SK-N-SH (cell line): ENCODE results near the gene STARD13. TPM values are rescaled to one million over a fixed set of nuclear protein-coding genes. Genes with fewer than 3 reads are reported as not detected.

ENCODE experiments used
- CTCF ChIA-PET: fragments of 300-600, 350-600 bp; formaldehyde crosslinking; extraction: SDS; loops from one replicate; lab custom pipeline; 2021; lab: Yijun Ruan, JAX
- POLR2A ChIA-PET: fragments of 350-600 bp; sonication (Branson Sonifier 250); formaldehyde crosslinking; extraction: SDS; loops from one replicate; lab custom pipeline; 2020; ENCODE audit warnings: antibody characterized with exemption, inconsistent platforms; lab: Yijun Ruan, JAX
- DNase-seq: peaks from one replicate; pipeline ENCODE4 v3.0.0; 2012
- H2AFZ ChIP-seq: fragments of 200-600 bp; sonication (generic); 2 replicates; pipeline ENCODE4 v1.8.1; 2016; ENCODE audit warnings: antibody characterized with exemption, mild to moderate bottlenecking, low read depth
- H3F3A ChIP-seq: fragments of 200-600 bp; sonication (generic); replicated peaks from 2 replicates; pipeline ENCODE3; 2016; ENCODE audit warnings: antibody characterized with exemption, mild to moderate bottlenecking; ENCODE audit not compliant: insufficient read depth
- H3K27ac ChIP-seq, 2 experiments: fragments of 200-500 bp in 1 of 2; fragments of 200-600 bp in 1 of 2; sonication (Bioruptor generic) in 1 of 2; sonication (generic), shearing (Covaris generic) in 1 of 2; 2 replicates each; pipeline versions ENCODE4 v1.5.1 to v1.6.1; 2014 to 2016; ENCODE audit warnings: low read depth in 2 of 2, inconsistent platforms in 1 of 2, low read length in 1 of 2, mild to moderate bottlenecking in 1 of 2, mixed read lengths in 1 of 2
- H3K27me3 ChIP-seq: fragments of 200-600 bp; sonication (generic), shearing (Covaris generic); 2 replicates; pipeline ENCODE4 v1.6.1; 2016; ENCODE audit warnings: mixed run types; ENCODE audit not compliant: insufficient read depth
- H3K36me3 ChIP-seq, 2 experiments: fragments of 200-500 bp in 1 of 2; fragments of 200-600 bp in 1 of 2; sonication (Bioruptor generic) in 1 of 2; sonication (generic) in 1 of 2; replicated peaks in 1 of 2; 2 replicates each; pipeline versions ENCODE3 to v1.5.1; 2014 to 2016; ENCODE audit warnings: low read length in 1 of 2, mild to moderate bottlenecking in 1 of 2; ENCODE audit not compliant: insufficient read depth in 2 of 2, control insufficient read depth in 1 of 2
- H3K4me1 ChIP-seq, 2 experiments: fragments of 200-500 bp in 1 of 2; fragments of 200-600 bp in 1 of 2; sonication (Bioruptor generic) in 1 of 2; sonication (generic), shearing (Covaris generic) in 1 of 2; 2 replicates each; pipeline versions ENCODE4 v1.5.1 to v1.6.1; 2014 to 2016; ENCODE audit warnings: low read depth in 1 of 2, low read length in 1 of 2, mixed run types in 1 of 2; ENCODE audit not compliant: insufficient read depth in 2 of 2, control insufficient read depth in 1 of 2
- H3K4me2 ChIP-seq: fragments of 200-600 bp; sonication (generic), shearing (Covaris generic); 2 replicates; pipeline ENCODE4 v1.6.1; 2017; ENCODE audit warnings: mixed run types
- H3K4me3 ChIP-seq, 2 experiments: fragments of 200-500 bp in 1 of 2; fragments of 200-600 bp in 1 of 2; sonication (Bioruptor generic) in 1 of 2; sonication (generic), shearing (Covaris generic) in 1 of 2; 2 replicates each; pipeline versions ENCODE4 v1.5.1 to v1.8.1; 2014 to 2016; ENCODE audit warnings: low read depth in 2 of 2, inconsistent platforms in 1 of 2, low read length in 1 of 2, mild to moderate bottlenecking in 1 of 2, mixed read lengths in 1 of 2, moderate library complexity in 1 of 2
- H3K79me2 ChIP-seq: fragments of 200-600 bp; sonication (generic); 2 replicates; pipeline ENCODE4 v1.8.1; 2017; ENCODE audit warnings: mild to moderate bottlenecking; ENCODE audit not compliant: insufficient read depth
- H3K9ac ChIP-seq: fragments of 200-600 bp; sonication (generic); 2 replicates; pipeline ENCODE4 v1.6.1; 2017; ENCODE audit warnings: mixed run types
- H3K9me2 ChIP-seq: fragments of 200-600 bp; sonication (generic); 2 replicates; pipeline ENCODE4 v1.6.1; 2017; ENCODE audit warnings: mixed run types
- H3K9me3 ChIP-seq: fragments of 200-600 bp; sonication (generic); 2 replicates; pipeline ENCODE4 v1.6.1; 2017; ENCODE audit warnings: mixed run types, mild to moderate bottlenecking, moderate library complexity
- H4K20me1 ChIP-seq: fragments of 200-600 bp; sonication (generic); 2 replicates; pipeline ENCODE4 v1.6.1; 2017; ENCODE audit warnings: mild to moderate bottlenecking, mixed run types; ENCODE audit not compliant: insufficient read depth
- CHD2 ChIP-seq: fragments of 150-350 bp; IDR thresholded peaks from 2 replicates; pipeline ENCODE4 v1.6.1; 2018; ENCODE audit warnings: low read length; ENCODE audit not compliant: partially characterized antibody
- ELF1 ChIP-seq: IDR thresholded peaks from 2 replicates; pipeline ENCODE4 v1.4.0; 2012
- FOXM1 ChIP-seq: IDR thresholded peaks from 2 replicates; pipeline ENCODE4 v1.4.0; 2012; ENCODE audit warnings: low read depth, mild to moderate bottlenecking
- GATA2 ChIP-seq: sonication (generic); formaldehyde crosslinking; IDR thresholded peaks from 2 replicates; pipeline ENCODE4 v1.5.0; 2020; ENCODE audit warnings: mild to moderate bottlenecking, missing genetic modification reagents
- MEF2A ChIP-seq: IDR thresholded peaks from 2 replicates; pipeline ENCODE4 v1.4.0; 2012; ENCODE audit warnings: low read depth, borderline replicate concordance
- MXI1 ChIP-seq: IDR thresholded peaks from 2 replicates; pipeline ENCODE4 v1.6.1; 2012; ENCODE audit warnings: mild to moderate bottlenecking, low read depth, low read length, improper control_type of control experiment
- NFIC ChIP-seq: IDR thresholded peaks from 2 replicates; pipeline ENCODE4 v1.4.0; 2012; ENCODE audit warnings: borderline replicate concordance
- NRF1 ChIP-seq: IDR thresholded peaks from 2 replicates; pipeline ENCODE4 v1.6.1; 2012; ENCODE audit warnings: low read depth, mild to moderate bottlenecking, low read length
- PBX3 ChIP-seq: IDR thresholded peaks from 2 replicates; pipeline ENCODE4; 2012
- POLR2AphosphoS5 ChIP-seq: IDR thresholded peaks from 2 replicates; pipeline ENCODE4 v1.6.1; 2012; ENCODE audit warnings: low read depth, low read length
- RAD21 ChIP-seq: IDR thresholded peaks from 2 replicates; pipeline ENCODE4 v1.6.1; 2012; ENCODE audit warnings: mild to moderate bottlenecking, low read length
- RCOR1 ChIP-seq: fragments of 150-350 bp; IDR thresholded peaks from 2 replicates; pipeline ENCODE4 v1.6.1; 2017; ENCODE audit warnings: antibody characterized with exemption, low read length
- RFX5 ChIP-seq: IDR thresholded peaks from 2 replicates; pipeline ENCODE4 v1.6.1; 2012; ENCODE audit warnings: mild to moderate bottlenecking, improper control_type of control experiment, low read length
- RXRA ChIP-seq: IDR thresholded peaks from 2 replicates; pipeline ENCODE4 v1.4.0; 2012; ENCODE audit warnings: low read depth, mild to moderate bottlenecking, borderline replicate concordance
- SIN3A ChIP-seq: IDR thresholded peaks from 2 replicates; pipeline ENCODE4 v1.6.1; 2012; ENCODE audit warnings: low read depth, mild to moderate bottlenecking, low read length, moderate library complexity, borderline replicate concordance
- SMC3 ChIP-seq: IDR thresholded peaks from 2 replicates; pipeline ENCODE4 v1.6.1; 2012; ENCODE audit warnings: low read depth, low read length, improper control_type of control experiment
- TEAD4 ChIP-seq: IDR thresholded peaks from 2 replicates; pipeline ENCODE4 v1.4.0; 2012; ENCODE audit warnings: mild to moderate bottlenecking, borderline replicate concordance; ENCODE audit not compliant: insufficient read depth
- USF2 ChIP-seq: fragments of 150-350 bp; IDR thresholded peaks from 2 replicates; pipeline ENCODE4 v1.6.1; 2017; ENCODE audit warnings: antibody characterized with exemption, low read length, low read depth, borderline replicate concordance
- YY1 ChIP-seq: IDR thresholded peaks from 2 replicates; pipeline ENCODE4 v1.4.0; 2012; ENCODE audit warnings: low read depth, mild to moderate bottlenecking
- ZBTB33 ChIP-seq: IDR thresholded peaks from 2 replicates; pipeline ENCODE4 v1.4.0; 2012; ENCODE audit warnings: low read depth, borderline replicate concordance
- WGBS: methylation state at CpG from one replicate; pipeline ENCODE4 v1.1.6; 2017; ENCODE audit warnings: low lambda C conversion rate; 5-methylcytosine and 5-hydroxymethylcytosine counted together
- polyA plus RNA-seq, 3 experiments: library from polyadenylated mRNA; depleted of rRNA; stranded (reverse); fragments of >200 nt; gene quantifications; 2 replicates each; pipeline ENCODE4 v1.2.3, GENCODE V29; 2012
- TF ChIP-seq, protein P1 (sequence below): IDR thresholded peaks from 2 replicates; pipeline ENCODE4 v1.4.0; 2012; ENCODE audit warnings: low read depth, borderline replicate concordance

The STARD13 gene
- polyA plus RNA-seq, 1 of the 3 experiments (the other 2 are of a cell fraction): 5.7 TPM

- 82% methylated on average over 7 of the region's 7 CpGs for WGBS
- POLR2A ChIA-PET: no interaction called here
- Histone ChIP-seq H3K4me1 (peaks cover 0 to 2% of the 10 kb centered on the region in 2 experiments; a peak in 1 of 4 replicates), H4K20me1 (no peaks in the 10 kb centered on the region), H3K4me2 (no peak overlapping the region), H2AFZ (no peak overlapping the region), H3K27me3 (no peaks in the 10 kb centered on the region), H3K9me3 (no peaks in the 10 kb centered on the region), H3K27ac (peak overlapping the region in 1 of 2 experiments; percentile 11; a peak in 1 of 4 replicates), H3K4me3 (no peak overlapping the region), H3K9me2 (no peaks in the 10 kb centered on the region), H3F3A (no peaks in the 10 kb centered on the region), H3K79me2 (no peaks in the 10 kb centered on the region), H3K36me3 (no peaks in the 10 kb centered on the region), H3K9ac (no peak overlapping the region)
- TF ChIP-seq YY1 (no peak), NFIC (no peak), ELF1 (no peak), RAD21 (peak; percentile 19; the same call in 1 of the 2 replicates), NRF1 (no peak), CHD2 (no peak), RCOR1 (0 out of 2 replicates have a peak, but pooled peaks have one; percentile 21), USF2 (no peak), PBX3 (no peak), FOXM1 (no peak), MXI1 (no peak), SMC3 (no peak), TEAD4 (no peak), ZBTB33 (no peak), POLR2AphosphoS5 (no peak), RXRA (no peak), RFX5 (no peak), SIN3A (no peak), MEF2A (no peak), GATA2 (CRISPR knock-in tag) (peak; percentile 79)
- TF ChIP-seq, protein P1, sequence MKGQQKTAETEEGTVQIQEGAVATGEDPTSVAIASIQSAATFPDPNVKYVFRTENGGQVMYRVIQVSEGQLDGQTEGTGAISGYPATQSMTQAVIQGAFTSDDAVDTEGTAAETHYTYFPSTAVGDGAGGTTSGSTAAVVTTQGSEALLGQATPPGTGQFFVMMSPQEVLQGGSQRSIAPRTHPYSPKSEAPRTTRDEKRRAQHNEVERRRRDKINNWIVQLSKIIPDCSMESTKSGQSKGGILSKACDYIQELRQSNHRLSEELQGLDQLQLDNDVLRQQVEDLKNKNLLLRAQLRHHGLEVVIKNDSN: no peak
- DNase-seq: peak; percentile 21
- CTCF ChIA-PET: no interaction called here
These were observed 11.4 kb upstream of the STARD13 start for GRCh38 chr13:33296793-33297425.
